GM23338 (cell line): Measurements from ENCODE around the gene IGFLR1. TPM values are rescaled to one million over a fixed set of nuclear protein-coding genes. Genes with fewer than 3 reads are reported as not detected.

Experiments
- ATAC-seq: fragments of 200-7000 bp; cut with Tn5 transposase; 3 replicates; pipeline ENCODE4 v1.9.1; 2020
- DNase-seq: peaks from one replicate; pipeline ENCODE4 v3.0.0-alpha.2; 2015; ENCODE audit warnings: low spot score
- H2AFZ ChIP-seq: fragments of 200-600 bp; sonication (generic); 2 replicates; pipeline ENCODE4 v1.8.0; 2016; ENCODE audit warnings: antibody characterized with exemption, mild to moderate bottlenecking, moderate library complexity
- H3F3A ChIP-seq: fragments of 200-600 bp; sonication (generic); replicated peaks from 2 replicates; pipeline ENCODE4 v1.8.0; 2017; ENCODE audit warnings: antibody characterized with exemption, mixed run types, low read depth
- H3K27ac ChIP-seq: fragments of 200-600 bp; sonication (generic); 2 replicates; pipeline ENCODE4 v1.6.1; 2016; ENCODE audit warnings: low read depth
- H3K27me3 ChIP-seq: fragments of 200-600 bp; sonication (generic); 2 replicates; pipeline ENCODE4 v1.8.0; 2016; ENCODE audit warnings: mild to moderate bottlenecking, mixed run types, moderate library complexity; ENCODE audit not compliant: insufficient read depth
- H3K36me3 ChIP-seq: fragments of 200-600 bp; sonication (generic); 2 replicates; pipeline ENCODE4 v1.8.0; 2016; ENCODE audit warnings: mild to moderate bottlenecking; ENCODE audit not compliant: insufficient read depth
- H3K4me1 ChIP-seq: fragments of 200-600 bp; sonication (generic); 2 replicates; pipeline ENCODE4 v1.8.0; 2016; ENCODE audit warnings: mild to moderate bottlenecking, moderate library complexity; ENCODE audit not compliant: insufficient read depth
- H3K4me2 ChIP-seq: fragments of 200-600 bp; sonication (generic); 2 replicates; pipeline ENCODE4 v1.7.1; 2017; ENCODE audit warnings: mixed run types
- H3K4me3 ChIP-seq: fragments of 200-600 bp; sonication (generic); 2 replicates; pipeline ENCODE4 v1.6.1; 2016; ENCODE audit warnings: mixed run types
- H3K79me2 ChIP-seq: fragments of 200-600 bp; sonication (generic); replicated peaks from 2 replicates; pipeline ENCODE4 v1.8.0; 2017; ENCODE audit warnings: mild to moderate bottlenecking; ENCODE audit not compliant: insufficient read depth
- H3K9me2 ChIP-seq: fragments of 200-600 bp; sonication (generic); 2 replicates; pipeline ENCODE4 v1.8.0; 2017; ENCODE audit not compliant: insufficient read depth
- H4K20me1 ChIP-seq: fragments of 200-600 bp; sonication (generic); replicated peaks from 2 replicates; pipeline ENCODE4 v1.8.0; 2017; ENCODE audit warnings: mild to moderate bottlenecking; ENCODE audit not compliant: insufficient read depth
- H3K27ac Mint-ChIP-seq: 2 replicates; pipeline ENCODE4 v1.8.0; 2020; ENCODE audit warnings: inconsistent platforms, mild to moderate bottlenecking, moderate library complexity, mixed read lengths
- H3K27me3 Mint-ChIP-seq: 3 replicates; pipeline ENCODE4 v1.8.0; 2022; ENCODE audit warnings: low read depth, mild to moderate bottlenecking, moderate library complexity, mixed read lengths, inconsistent platforms; ENCODE audit not compliant: insufficient read depth, poor library complexity
- H3K36me3 Mint-ChIP-seq: 3 replicates; pipeline ENCODE4 v1.8.0; 2021; ENCODE audit warnings: low read depth, mild to moderate bottlenecking, inconsistent platforms, moderate library complexity, mixed read lengths
- H3K4me1 Mint-ChIP-seq: 3 replicates; pipeline ENCODE4 v1.8.0; 2020; ENCODE audit warnings: mild to moderate bottlenecking, inconsistent platforms, mixed read lengths
- H3K4me3 Mint-ChIP-seq: 3 replicates; pipeline ENCODE4 v1.8.0; 2021; ENCODE audit warnings: moderate library complexity, mild to moderate bottlenecking, inconsistent platforms, mixed read lengths
- H3K9me3 Mint-ChIP-seq: 3 replicates; pipeline ENCODE4 v1.8.0; 2020; ENCODE audit warnings: moderate library complexity, mild to moderate bottlenecking, inconsistent platforms, mixed read lengths
- CTCF ChIP-seq, 2 experiments: fragments of 200-600 bp in 1 of 2; sonication (generic) in 1 of 2; conservative IDR thresholded peaks; 2 replicates each; pipeline versions ENCODE4 v1.5.1 to v1.6.1; 2016 to 2017; ENCODE audit warnings: antibody characterized with exemption in 2 of 2, low read depth in 2 of 2, mild to moderate bottlenecking in 2 of 2, moderate library complexity in 1 of 2
- ETS1 ChIP-seq: IDR thresholded peaks from 2 replicates; pipeline ENCODE4 v1.6.1; 2016; ENCODE audit warnings: antibody characterized with exemption
- EZH2 ChIP-seq: fragments of 200-600 bp; sonication (generic); IDR thresholded peaks from one replicate; pipeline ENCODE4 v1.8.0; 2017; ENCODE audit warnings: antibody characterized with exemption, mild to moderate bottlenecking, low read depth; ENCODE audit not compliant: unreplicated experiment
- JUNB ChIP-seq: IDR thresholded peaks from one replicate; pipeline ENCODE4 v1.6.1; 2016; ENCODE audit warnings: antibody characterized with exemption; ENCODE audit not compliant: unreplicated experiment
- POLR2AphosphoS5 ChIP-seq: IDR thresholded peaks from 2 replicates; pipeline ENCODE4 v1.6.1; 2016; ENCODE audit warnings: antibody characterized with exemption, low read depth
- REST ChIP-seq: IDR thresholded peaks from one replicate; pipeline ENCODE4 v1.6.1; 2018; ENCODE audit warnings: antibody characterized with exemption; ENCODE audit not compliant: unreplicated experiment
- STAT1 ChIP-seq: IDR thresholded peaks from one replicate; pipeline ENCODE4 v1.6.1; 2016; ENCODE audit warnings: antibody characterized with exemption; ENCODE audit not compliant: unreplicated experiment
- ZNF331 ChIP-seq: fragments of 250-450 bp; sonication (Bioruptor Pico); IDR thresholded peaks from 2 replicates; pipeline ENCODE4 v1.5.0; 2020; ENCODE audit warnings: low read depth, mild to moderate bottlenecking, moderate library complexity
- polyA plus RNA-seq: library from polyadenylated mRNA; unstranded; fragments of >200 nt; fragmentation: Nextera tagmentation; extraction: Ambion mirVana; gene quantifications from 2 replicates; pipeline ENCODE4 v1.2.1, GENCODE V29; 2016
- total RNA-seq: library from RNA; depleted of rRNA; stranded (reverse); fragments of >200 nt; shearing (Covaris generic); gene quantifications from 2 replicates; pipeline ENCODE4 v1.2.3, GENCODE V29; 2014

Gene IGFLR1
- total and polyA plus RNA-seq, 2 experiments from 2014 or later = 14.4 to 17.8 TPM

GRCh38 chr19:35722461-35722860, 19.8 kb downstream of the IGFLR1 start (continued):
- TF ChIP-seq REST = no peak

GRCh38 chr19:35721374-35721773, 20.9 kb downstream of the IGFLR1 start:
- no peaks in the 10 kb centered on the region for H3K9me2 ChIP-seq
- H3F3A ChIP-seq = peaks cover 3% of the 10 kb centered on the region; the same call in 1 of the 2 replicates
- H3K27ac ChIP-seq = no peak overlapping the region
- no peak overlapping the region for H3K4me3 ChIP-seq
- 0 out of 2 replicates have a peak overlapping the region, but pooled peaks have one; percentile 18 for H3K27ac Mint-ChIP-seq
- no peak overlapping the region for H3K4me3 Mint-ChIP-seq
- H3K36me3 ChIP-seq = peaks cover 23% of the 10 kb centered on the region; the same call in 1 of the 2 replicates
- peaks cover 57% of the 10 kb centered on the region for H3K36me3 Mint-ChIP-seq
- H3K27me3 Mint-ChIP-seq = peaks cover 24% of the 10 kb centered on the region
- TF ChIP-seq POLR2AphosphoS5 (no peak), ZNF331 (no peak), REST (no peak), JUNB (no peak), ETS1 (no peak), EZH2 (no peak), CTCF (conservative IDR thresholded peaks at IDR 0.05; ENCODE audit: low read depth in 2 of 2) (no peak), STAT1 (no peak)
- H3K27me3 ChIP-seq = no peaks in the 10 kb centered on the region
- DNase-seq (no peak), ATAC-seq (no peak)
- H3K9me3 Mint-ChIP-seq = no peaks in the 10 kb centered on the region; the same call in 2 of the 3 replicates
- H2AFZ ChIP-seq = no peak overlapping the region
- peaks cover 9% of the 10 kb centered on the region for H3K4me1 Mint-ChIP-seq
- H3K79me2 ChIP-seq = peaks cover 21% of the 10 kb centered on the region
- peaks cover 11% of the 10 kb centered on the region for H4K20me1 ChIP-seq
- peaks cover 9% of the 10 kb centered on the region for H3K4me1 ChIP-seq
- H3K4me2 ChIP-seq = no peak overlapping the region
